WI38 (cell line): ENCODE measurements around the gene PACRG.

ENCODE experiments used
- H3K4me3 ChIP-seq: 2 replicates; pipeline ENCODE4 v1.5.1; 2011; ENCODE audit warnings: low read depth, mild to moderate bottlenecking, control low read depth, low read length
- TF ChIP-seq, protein P1 (sequence below): IDR thresholded peaks from 2 replicates; pipeline ENCODE4 v1.5.1; 2012; ENCODE audit warnings: low read depth, mild to moderate bottlenecking, control low read depth, low read length

The PACRG gene

DNA sequence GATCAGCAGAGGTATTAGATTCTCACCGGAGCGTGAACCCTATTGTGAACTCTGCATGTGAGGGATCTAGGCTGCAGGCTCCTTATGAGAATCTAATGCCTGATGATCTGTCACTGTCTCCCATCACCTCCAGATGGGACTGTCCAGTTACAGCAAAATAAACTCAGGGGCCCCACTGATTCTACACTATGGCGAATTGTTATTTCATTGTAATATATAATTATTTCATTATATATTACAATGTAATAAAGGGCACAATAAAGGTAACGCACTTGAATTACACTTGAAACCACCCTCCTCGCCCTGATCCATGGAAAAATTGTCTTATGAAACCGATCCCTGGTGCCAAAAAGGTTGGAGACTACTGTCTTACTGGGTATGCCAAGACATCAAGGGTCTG, 18.8 kb upstream of the PACRG start:
- H3K4me3 ChIP-seq: no peak overlapping the region
- TF ChIP-seq, protein P1, sequence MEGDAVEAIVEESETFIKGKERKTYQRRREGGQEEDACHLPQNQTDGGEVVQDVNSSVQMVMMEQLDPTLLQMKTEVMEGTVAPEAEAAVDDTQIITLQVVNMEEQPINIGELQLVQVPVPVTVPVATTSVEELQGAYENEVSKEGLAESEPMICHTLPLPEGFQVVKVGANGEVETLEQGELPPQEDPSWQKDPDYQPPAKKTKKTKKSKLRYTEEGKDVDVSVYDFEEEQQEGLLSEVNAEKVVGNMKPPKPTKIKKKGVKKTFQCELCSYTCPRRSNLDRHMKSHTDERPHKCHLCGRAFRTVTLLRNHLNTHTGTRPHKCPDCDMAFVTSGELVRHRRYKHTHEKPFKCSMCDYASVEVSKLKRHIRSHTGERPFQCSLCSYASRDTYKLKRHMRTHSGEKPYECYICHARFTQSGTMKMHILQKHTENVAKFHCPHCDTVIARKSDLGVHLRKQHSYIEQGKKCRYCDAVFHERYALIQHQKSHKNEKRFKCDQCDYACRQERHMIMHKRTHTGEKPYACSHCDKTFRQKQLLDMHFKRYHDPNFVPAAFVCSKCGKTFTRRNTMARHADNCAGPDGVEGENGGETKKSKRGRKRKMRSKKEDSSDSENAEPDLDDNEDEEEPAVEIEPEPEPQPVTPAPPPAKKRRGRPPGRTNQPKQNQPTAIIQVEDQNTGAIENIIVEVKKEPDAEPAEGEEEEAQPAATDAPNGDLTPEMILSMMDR: no peak

DNA sequence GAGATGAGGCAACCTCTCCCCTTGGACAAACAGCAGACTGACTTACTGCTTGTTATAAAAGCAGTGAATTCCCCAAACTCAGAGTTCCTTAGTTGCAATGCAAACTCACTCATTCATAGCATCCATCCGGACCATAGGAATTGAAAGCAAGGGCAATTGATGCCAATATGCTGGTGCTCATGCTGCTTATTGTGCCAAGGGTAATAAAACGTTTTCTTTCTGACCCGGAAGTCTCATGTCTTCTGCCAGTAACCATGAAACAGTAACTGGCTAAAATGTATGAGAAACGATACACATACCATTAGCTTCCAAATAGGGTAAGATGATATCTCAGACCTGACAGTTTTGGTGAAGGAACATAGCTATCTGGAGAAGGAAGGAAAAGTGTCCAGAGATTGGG, 18.3 kb upstream of the PACRG start:
- H3K4me3 ChIP-seq: no peak overlapping the region
- TF ChIP-seq, protein P1: no peak

DNA sequence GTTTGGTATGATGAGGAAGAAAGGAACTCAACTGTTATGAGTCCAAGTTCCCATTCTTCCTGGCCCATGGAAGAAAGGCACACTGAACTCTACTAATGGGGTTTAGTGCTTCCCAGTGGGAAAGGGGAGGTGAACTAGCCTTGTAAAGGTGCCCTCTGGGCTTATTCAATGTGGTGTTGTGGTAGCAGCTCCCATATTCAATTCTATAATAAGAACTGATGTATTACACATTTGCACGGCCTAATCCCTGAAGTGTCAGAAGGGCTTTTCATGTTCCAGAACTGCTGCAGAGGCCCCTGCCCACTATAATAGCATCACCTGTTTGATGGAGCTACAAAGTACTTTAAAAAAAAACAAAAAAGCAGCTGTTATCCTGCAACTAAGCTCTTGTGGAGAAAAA, 17.4 kb upstream of the PACRG start:
- TF ChIP-seq, protein P1: no peak
- H3K4me3 ChIP-seq: no peak overlapping the region

DNA sequence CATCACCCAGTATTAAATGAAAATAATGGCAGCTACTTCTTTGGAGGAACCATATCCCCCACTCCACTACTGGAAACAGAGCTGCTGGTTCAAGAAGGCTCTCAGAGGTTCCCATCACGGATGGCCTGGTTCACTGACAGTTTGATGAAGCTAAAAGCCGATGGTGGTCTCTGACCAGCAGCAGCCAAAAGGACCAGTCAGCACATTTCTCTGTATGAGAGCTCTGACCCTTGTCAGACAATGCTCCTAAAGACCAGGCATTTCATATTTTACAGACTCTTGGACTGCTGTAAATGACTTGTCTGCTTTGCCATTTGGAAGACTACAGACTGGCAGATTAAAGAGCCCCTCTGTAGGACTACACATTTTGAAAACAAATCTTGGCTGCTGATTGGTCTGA, 16.8 kb upstream of the PACRG start:
- TF ChIP-seq, protein P1: no peak
- H3K4me3 ChIP-seq: no peak overlapping the region

DNA sequence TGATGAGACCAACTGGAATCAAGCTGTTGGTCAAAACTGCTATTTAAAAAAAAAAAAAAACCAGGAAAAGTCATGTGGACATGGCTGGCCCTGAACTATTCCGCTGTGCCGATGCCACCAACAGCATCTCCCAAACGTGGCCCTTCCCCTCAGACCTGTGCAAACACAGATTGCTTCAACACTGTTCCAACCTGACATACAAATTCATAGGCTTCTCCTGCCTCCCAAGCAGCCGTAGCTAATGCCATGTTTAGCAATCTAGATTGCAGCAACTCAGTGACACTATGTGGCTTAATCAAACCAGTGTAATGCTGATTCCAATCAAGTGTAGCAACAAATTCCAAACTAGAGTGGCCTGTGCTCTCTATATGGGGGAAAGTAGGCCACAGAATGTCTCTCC, 16.4 kb upstream of the PACRG start:
- no peak overlapping the region for H3K4me3 ChIP-seq
- TF ChIP-seq, protein P1: no peak

DNA sequence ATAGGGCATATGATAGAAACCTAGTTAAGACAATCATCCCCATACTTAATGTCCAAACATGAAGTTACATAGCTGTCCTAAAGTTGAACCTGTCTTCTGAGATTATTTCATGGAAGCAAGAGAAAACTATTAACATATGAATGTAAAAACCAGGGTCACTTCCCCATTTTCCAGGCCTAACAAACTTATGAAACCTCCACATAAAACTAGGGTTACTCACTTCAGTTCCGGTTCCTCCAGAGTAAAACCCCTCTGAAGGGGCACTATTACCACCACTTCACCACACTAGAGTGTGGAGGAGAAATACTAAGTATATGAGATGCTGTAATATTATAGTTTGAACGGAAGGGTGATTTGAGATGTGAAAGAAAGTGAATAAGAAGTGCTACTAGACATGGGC, 15.1 kb upstream of the PACRG start:
- no peak overlapping the region for H3K4me3 ChIP-seq

DNA sequence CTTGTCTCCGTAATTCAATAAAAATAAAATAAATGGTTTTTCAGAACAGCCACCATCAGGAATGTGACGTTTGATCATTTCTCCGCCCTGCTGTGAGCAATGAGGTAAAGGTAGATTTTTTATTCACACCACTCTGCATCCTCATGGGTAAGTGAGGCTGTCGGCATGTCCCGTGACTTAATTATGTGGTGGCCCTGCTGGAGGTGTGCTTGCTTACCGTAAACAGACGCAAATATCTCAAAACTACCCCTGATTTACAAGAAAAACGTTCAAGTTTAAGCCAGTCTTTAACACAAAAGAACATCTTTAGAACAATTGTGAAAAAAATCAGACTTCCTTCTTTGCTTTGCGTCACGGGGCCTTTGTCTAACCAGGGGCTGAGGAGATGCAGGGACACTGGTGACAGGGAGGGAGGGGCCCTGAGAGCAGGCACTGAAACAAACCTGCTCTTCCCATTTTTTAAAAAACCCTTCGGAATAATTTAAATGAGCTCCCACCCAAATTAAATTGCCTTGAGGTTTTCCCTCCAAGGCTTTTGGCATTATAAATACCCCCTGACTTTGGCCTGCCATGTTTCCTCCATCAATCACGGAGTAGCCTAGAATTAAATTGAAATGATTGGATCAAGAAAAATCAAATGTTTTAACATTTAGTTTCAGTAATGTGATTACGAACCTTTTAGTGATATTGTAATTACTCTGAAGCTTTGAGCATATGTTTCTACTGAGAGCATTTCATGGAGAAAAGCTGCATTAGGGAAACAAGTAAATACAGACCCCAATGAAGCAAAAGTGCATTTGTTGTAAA, 13.6 kb upstream of the PACRG start:
- no peak overlapping the region for H3K4me3 ChIP-seq
- TF ChIP-seq, protein P1: no peak

More for the DNA sequence above, 15.1 kb upstream of the PACRG start:
- TF ChIP-seq, protein P1: no peak
